NK-92 (cell line): ENCODE results near the gene REG4.
"Not testable (repeated sequence)": the region's sequence is repeated elsewhere in the genome, so short reads cannot be mapped to it uniquely, and the experiment has no call there.

Experiments used
- DNase-seq: peaks from one replicate; lab custom pipeline; 2025; ENCODE audit not compliant: unreplicated experiment; lab: John Stamatoyannopoulos, UW

REG4 gene

DNA sequence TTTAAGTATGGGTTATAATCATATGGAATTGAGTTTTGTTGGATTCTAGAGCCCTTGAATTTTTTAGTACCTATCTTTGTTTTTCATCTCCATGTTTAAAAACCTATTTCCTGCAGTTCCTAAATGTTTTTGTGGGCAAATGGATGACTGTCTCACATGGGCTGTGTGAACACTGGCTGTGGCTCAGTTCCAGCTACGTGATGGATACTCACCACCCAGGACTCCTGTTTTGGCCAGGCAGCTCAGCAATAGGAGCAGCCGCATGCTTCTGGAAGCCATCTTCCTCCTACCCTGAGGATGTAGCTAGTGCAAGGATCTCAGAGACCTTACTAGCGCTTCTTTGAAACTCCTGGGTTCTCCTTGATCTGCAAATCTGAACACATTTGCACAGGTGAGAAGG, 2.8 kb downstream of the REG4 start:
- no peak for DNase-seq

DNA sequence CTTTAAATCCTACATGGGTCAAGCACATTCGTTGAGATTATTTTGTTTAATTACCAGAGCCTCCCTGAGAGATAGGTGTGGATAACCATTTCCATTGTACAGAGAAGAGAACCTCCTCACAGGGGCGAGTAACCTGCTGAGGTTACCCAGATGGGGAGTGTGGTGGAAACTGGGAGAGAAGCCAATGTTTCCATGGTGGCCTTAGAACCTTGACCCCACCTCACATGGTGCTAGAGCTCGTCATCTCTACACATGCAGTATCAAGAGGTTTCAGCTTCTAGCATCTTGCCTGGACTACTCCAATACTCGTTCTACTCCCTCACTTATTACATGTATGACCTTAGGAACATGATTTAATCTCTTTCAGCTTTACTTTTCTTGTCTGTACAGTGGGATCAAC, 4.8 kb downstream of the REG4 start:
- no peak for DNase-seq

DNA sequence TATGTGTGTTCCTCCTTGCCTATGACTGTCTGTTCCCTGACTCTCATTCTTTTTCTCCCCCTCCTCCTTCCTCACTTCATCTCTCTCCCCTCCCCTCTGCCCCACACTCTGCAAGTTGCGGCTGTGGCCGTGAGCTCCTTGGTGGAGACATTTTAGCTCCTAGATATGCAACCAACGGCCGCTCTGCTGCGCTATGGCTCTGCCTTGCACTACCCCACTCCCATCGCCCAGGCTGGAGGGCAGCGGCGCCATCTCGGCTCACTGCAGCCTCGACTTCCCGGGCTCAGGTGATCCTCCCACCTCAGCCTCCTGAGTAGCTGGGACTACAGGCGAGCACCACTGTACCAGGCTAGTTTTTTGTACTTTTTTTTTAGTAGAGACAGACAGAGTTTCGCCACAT, 5.5 kb downstream of the REG4 start:
- DNase-seq = no peak

DNA sequence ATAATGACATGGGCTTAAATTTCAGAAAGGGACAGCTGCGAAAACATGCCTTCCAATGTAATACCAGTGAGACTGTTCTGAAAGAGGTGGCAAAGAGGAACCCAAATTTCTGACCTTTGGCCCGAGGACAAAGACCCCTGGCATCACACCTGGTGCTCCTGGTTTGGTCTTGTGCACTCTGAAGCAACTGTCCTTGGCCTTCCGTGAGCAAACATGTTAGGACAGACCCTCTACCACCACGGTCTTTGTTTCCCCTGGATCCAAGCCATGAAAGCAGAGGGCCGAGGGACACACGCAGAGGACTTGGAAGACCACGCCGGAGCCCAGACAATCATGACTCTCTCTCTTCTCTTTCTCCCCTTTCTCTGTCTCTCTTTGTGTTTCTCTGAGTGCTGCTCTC, 6.0 kb downstream of the REG4 start:
- no peak for DNase-seq

DNA sequence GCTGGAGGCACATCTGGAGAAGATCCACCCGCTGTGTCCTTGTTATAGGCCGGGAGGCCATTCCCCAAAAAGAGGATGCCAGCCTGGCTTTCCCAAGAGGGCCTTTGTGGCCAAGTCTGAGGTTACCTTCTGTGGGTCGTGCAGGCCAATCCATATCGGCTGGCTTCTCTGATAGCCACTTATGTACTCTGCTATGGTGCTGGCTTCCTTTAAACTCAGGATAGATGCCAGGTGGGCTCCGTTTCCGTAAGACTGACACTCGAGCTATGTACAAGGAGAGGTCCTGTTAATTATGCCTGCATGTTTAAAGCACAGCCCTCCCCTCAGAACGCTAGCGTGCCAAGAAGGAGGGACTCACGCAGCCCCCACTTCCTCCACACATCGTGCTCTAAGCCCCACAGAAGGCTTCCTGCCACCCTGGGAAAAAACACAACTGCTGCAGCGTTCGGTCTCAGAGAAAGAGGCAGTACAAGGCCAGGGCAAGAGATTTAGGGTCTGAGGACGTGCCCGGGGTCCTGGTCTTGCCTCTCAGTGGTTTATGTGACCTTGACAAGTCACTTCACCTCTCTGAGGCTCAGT, 11.6 kb downstream of the REG4 start:
- DNase-seq = no peak

DNA sequence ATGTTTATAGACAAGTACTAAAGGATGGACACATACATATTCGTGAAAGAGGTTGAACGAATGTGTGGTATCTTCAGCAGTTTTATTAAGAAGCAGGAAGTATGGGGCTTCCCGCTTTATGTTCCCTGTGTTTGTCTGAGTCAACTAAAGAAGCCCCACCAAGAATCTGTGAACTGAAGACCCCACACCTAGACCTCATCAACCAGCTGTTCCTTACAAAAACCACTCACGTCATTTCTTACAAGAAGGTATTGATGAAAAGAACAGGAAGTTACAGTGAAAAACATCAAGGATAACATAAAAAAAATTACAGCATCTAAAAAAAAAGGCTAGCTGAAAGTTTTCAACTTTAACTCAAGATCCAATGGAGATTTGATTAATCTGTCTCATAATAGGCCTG, 12.3 kb downstream of the REG4 start:
- no peak for DNase-seq

DNA sequence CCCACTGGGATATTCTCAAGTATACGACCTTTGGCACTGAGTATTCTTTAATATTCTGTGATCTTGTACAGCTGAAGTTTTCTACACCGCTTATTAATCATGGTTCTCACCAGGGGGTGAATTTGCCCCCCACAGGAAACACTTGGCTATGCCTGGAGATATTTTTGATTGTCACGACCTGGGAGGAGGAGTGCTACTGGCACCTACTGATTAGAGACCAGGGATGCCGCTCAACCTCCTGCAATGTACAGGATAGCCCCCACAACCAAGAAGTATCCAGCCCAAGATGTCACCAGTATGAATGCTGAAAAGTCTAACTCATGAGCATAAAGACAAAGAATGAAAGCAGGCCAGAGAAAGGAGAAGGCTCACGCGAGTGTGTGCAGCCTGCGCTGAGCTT, 13.7 kb downstream of the REG4 start:
- DNase-seq = no peak

DNA sequence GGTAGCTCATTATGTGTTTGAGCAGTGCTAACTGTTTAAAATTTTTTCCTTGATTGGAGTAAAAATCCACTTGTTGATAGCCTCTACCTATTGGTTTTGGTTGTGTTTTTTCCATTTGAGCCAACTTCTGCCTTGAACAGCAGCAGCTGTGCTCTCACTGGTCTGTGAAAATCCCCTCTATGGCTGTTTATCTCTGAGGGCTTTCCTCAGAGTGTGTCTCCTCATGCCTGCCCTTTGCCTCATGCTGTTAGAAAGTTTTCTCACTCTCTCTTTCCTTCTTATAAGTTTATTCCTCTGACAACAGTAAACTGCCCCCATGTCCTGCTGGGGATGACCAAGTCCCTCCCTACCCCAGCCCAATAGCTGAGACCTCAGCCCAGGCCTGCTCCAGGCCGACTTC, 14.1 kb downstream of the REG4 start:
- DNase-seq = no peak

DNA sequence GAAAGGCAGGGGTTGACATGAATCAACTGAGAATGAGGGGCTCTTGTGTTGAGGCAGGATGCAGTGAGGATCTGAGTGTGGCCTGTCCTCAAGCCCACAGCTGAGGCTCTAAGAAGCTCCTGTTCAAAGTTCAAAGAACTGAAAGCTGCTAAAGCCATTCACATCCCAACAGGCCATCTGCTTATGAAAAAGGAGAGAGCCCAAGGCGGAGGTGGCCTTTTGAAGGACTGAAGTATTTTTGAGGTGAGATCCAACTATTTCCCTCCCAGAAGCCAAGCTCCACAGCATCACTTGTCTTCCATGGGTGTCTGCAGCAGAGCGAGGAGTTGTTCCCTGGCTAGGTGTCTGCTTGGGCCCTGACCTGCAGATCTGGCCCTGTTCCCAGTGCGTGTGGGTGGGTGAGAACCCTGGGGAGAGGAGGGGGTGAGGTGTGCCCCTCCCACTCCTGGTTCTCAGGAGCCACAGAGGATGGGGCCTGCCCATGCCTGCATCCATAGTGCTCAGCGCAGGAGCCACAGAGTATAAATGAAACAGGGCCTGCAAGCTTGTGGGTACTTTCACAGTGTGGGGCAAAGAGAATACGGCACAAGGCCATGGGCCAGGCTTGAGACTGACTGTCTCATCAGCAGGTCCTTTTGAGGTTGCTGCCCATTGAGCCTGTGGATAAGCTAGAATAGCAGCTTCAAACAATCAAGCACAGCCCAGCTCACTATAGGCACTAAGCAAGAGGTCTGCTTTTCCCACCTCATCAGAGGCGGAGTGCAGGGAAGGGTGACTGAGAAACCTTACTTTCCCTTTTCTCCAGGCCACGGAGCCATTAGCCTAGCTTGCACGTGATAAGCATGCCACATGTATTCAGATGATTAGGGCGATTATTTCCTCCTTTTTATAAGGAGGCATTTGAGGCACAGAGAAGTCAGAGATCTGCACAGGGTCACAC, 15.7 kb downstream of the REG4 start:
- DNase-seq = no peak

DNA sequence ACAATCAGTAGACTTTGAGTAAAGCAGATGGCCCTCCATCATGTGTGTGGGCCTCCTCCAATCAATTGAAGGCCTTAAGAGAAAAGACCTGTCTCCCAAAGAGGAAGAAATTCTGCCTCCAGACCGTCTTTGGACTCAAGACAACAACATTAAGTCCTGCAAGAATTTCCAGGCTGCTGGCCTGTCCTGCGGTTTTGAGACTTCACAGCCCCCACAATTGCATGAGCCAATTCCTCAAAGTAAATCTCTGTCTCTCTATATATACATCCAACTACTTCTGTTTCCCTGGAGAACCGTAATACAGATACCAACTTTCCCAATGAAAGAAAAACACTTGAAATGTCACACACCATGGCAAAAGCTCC, 16.4 kb downstream of the REG4 start:
- DNase-seq = no peak

DNA sequence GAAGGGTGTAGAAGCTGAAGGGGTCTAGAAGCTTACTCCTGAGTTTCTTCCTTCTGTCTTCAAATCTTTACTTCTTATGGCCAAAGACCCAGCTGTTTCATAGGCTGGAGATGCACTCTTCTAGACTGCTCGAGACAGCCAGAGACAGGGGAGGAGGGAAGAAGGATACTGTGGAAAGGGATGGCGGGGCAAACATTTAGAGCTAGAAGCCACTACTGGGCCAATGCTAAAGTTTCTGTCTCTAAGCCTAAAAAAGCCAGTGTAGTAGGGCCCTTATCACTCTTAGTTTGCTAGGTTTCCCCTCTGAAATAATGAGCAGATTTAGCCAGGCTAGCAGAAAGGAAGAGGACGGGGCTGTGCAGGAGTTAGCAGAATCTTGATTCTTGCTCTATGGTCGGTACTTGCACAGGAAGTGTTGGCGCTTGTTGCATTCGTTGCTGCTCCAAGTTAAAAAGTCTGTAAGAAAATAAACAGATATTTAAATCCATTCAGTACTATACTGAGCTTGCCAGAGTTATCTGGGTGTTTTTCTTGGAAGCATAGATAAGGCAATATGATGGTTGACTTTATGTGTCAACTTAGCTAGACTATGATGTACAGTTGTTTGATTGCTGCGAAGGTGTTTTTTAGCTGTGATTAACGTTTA, 16.9 kb downstream of the REG4 start:
- DNase-seq = no peak

DNA sequence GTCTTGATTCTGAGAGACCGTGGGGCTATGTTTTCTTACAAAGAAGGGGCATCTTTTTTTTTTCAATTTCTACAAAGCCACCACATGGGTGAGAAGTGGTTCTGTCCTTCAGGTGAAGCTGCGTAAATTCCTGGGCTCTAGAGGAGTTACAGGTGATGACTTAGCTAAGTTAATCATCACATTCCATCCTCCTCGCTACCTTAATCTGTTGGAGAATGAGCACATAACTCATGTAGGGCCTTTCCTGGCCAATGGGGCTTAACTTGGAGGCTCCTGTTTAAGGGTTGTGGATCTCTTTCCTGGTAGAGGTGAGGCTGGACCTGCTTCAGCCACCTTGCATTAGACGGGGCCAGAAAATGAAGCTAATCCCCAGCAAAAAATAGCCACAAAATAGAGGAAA, 19.9 kb downstream of the REG4 start:
- no peak for DNase-seq

DNA sequence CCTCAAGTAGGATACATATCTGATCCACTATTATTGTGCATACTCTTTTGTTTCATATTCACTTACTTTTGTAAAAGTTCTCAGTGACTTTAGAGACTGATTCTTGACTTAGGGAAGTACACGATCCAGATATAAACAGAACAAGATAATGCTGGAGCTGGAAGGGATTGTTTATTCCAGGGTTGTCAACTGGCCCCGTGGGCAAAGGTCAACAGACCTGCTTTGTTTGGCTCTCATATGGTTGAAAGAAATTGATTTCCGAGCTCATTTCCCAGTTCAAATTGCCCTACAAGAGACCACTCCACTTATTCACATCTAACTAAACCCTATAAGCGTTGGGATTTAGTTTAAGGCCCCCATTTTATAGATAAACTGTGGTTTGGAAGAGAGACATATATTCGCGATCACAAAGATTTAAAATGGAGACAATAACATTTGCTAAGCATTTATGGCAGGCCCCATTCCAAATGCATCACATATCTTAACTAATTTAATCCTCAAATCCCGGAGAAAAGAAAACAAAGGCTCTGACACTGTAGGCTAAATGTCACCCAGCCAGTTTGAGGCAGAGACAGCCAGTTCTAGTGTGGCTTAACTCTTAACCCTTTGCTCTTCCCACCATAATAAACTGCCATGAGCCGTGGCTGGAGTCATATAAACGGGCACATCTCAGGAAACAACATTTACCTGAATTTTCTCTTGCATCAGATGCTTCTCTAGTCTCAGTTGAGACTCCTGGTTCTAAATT, 20.6 kb downstream of the REG4 start:
- no peak for DNase-seq

DNA sequence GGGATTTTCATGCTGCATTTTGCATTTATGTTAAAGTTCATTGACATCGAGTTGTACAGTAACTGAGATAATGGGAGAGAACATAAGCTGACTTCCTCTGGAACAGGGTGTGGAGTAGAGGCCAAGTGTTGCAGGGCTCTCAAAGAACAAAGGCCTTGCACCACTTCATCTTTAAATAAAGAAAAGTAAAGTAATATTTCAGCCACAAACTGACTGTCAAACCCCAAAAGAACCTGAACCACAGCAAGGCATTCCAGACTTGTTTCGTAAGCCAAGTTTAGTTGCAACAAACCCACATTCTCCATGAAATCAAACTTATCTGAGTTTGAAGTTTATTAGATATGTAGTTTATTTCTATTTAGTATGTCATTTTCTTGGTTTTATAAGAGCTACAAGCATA, 23.5 kb downstream of the REG4 start:
- no peak for DNase-seq

DNA sequence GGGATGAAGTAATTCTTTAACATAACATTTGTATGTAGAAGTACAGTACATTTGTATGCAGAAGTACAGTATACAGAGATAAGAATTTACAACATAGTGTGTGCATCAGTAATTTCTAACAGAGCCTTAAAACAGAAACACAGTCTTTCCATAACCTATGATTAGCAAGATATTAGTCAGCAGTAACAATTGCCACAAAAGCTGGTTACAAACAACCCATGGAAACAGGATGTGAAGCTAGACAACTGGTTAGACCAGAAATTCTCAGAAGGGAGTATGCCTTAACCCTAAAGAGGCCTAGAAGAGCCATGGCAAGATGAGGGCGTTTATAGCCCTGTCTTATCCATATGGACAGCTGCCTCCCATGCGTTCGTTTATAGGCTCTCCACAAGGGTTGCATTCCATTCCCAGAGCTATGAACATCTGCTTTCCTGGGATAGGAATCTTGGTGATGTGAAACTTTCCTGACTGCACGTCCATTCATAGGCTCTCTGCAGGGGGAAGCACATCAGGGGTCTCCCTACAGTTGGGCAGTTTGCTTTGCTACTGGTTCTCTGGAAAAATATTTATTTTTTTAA, 24.7 kb downstream of the REG4 start:
- DNase-seq = not testable (repeated sequence)

DNA sequence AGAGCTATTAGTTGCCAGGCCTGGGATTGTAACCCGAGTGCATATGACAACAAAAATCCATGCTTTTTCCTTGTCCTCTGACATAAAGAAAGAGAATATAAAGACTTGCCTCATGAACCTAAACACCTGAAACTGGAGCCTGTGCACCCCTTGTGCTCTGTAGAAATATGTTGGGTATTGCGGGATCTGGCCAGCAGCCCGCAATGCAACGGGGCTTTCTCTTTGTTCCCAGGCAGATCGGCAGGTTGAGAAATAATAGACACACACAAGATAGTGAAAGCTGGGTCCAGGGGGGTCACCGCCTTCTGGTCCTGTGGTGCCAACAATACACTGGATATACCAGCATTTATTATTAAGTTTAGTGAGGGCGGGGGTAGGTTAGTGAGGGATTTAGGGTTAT, 25.2 kb downstream of the REG4 start:
- DNase-seq = not testable (repeated sequence)

DNA sequence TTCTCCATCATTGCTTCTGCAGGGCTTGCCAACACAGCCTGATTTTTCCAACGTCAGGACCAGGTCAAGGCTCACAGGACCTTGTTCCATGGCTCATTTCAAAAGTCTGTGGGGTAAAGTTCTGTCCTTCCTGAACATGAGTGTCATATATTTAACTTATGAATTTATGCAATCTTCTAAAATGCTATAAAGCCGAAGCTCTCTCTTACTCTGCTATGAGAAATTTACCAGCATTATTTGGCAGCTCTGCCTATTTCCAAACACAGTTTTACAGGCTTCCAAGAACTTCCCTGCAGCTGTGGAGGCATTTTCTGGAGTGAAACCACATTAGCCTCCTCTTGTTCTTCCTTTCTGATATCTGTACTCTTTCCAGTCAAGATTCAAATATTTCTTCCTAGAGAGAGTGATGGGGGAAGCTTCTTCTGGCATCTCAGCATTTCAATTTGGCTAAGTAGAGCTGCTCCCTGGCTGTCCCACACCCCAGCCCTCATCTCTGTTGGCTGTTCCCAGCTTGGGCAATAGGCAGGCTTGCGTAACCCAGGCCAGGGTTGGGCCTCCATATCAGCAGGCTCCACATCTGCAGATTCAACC, 27.0 kb downstream of the REG4 start:
- DNase-seq = no peak

DNA sequence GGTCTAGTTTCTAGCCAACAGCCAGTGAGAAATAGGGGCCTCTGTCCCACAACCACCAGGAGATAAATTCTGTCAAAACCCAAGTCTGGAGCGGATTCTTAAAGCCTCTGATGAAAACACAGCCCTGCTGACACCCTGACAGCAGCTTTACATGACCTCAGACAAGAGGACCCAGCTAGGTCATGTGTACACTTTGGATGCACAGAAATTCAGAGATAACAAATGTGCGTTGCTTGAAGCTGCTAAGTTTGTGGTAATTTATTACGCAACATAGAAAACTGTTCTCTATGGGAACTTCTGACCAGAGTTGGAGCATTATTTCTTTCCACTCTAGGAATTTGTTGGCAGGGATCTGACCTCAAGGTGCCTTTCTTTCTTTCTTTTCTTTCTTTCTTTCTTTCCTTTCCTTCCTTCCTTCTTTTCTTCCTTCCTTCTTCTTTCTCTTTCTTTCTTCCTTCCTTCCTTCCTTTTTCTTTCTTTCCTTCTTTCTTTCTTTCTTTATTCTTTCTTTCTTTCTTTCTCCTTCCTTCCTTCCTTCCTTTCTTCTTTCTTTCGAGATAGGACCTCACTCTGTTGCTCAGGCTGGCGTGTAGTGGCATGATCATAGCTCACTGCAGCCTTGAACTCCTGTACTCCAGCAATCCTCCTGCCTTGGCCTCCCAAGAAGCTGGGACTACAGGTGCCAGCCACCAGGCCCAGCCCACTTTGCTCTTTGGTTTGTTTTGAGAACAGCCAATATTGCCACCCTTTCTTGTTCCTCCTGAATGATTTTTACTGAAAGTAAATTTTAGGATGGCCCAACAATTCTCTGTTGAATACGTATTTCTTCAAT, 27.7 kb downstream of the REG4 start:
- DNase-seq = no peak

DNA sequence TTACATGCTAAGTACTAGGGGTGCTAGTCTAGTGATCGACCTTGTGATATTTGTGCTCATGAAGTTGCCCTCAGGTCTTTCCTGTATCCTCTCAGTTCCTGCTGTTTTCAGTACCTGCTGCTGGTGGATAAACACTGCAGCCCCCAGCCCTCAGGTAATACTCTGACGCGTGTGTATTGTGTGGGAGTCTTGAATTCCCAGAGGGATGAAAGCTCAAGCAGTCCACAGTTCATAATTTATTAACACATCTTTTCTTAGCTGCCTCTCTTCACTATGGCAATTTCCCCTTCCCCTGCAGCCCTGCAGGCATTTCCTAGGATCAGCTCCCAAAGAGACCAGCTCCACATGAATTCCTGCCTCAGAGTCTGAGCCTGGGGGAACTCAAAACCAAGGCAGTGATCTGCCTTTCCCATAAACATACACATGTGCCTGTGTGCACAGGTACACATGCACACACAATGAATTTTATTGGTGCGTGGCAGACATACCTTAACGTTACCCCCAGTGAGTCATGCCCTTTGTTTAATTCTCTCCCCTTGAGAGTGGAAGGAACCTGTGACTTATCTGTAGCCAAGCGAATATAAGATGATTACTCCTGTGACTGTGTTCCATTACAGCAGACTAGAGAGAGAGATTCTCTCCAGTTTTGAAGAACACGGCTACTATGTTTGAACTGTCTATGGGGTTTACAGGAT, 28.5 kb downstream of the REG4 start:
- DNase-seq = no peak
